H1 (cell line): Measurements from ENCODE around the gene AKR7A3. TPM values are rescaled to one million over a fixed set of nuclear protein-coding genes. Genes with fewer than 3 reads are reported as not detected.

Source experiments
- CTCF ChIA-PET: fragments of 300-600 bp; sonication (Branson Sonifier 250); formaldehyde crosslinking; loops from one replicate; lab custom pipeline; 2021; ENCODE audit not compliant: partially characterized antibody; lab: Charles Lee
- POLR2A ChIA-PET: fragments of 300-600 bp; sonication (Branson Sonifier 250); formaldehyde crosslinking; loops from one replicate; lab custom pipeline; 2021; ENCODE audit warnings: inconsistent platforms; ENCODE audit not compliant: partially characterized antibody; lab: Charles Lee
- DNase-seq, 2 experiments: peaks; one replicate each; pipeline versions ENCODE4 v3.0.0 to v3.0.0-alpha.2; 2010 to 2022; ENCODE audit warnings: low spot score in 2 of 2, low read depth in 1 of 2, mixed read lengths in 1 of 2
- FAIRE-seq: peaks from 2 replicates; lab custom pipeline; 2011; peaks lifted over from hg19 to GRCh38; lab: Jason Lieb, UNC
- H2AFZ ChIP-seq: 2 replicates; pipeline ENCODE4 v1.8.1; 2012; ENCODE audit warnings: low read length, inconsistent platforms
- H2AK5ac ChIP-seq: 2 replicates; pipeline ENCODE4 v1.6.1; 2013; ENCODE audit warnings: low read depth, low read length
- H2BK120ac ChIP-seq: replicated peaks from 2 replicates; pipeline ENCODE3; 2013; ENCODE audit warnings: low read depth, low read length, inconsistent platforms
- H2BK12ac ChIP-seq: 2 replicates; pipeline ENCODE4 v1.6.1; 2013; ENCODE audit warnings: low read depth, low read length
- H2BK15ac ChIP-seq: 2 replicates; pipeline ENCODE4 v1.6.1; 2013; ENCODE audit warnings: low read length
- H2BK20ac ChIP-seq: 2 replicates; pipeline ENCODE4 v1.6.1; 2013; ENCODE audit warnings: low read length
- H2BK5ac ChIP-seq: 2 replicates; pipeline ENCODE4 v1.6.1; 2013; ENCODE audit warnings: low read depth, low read length
- H3K14ac ChIP-seq: 2 replicates; pipeline ENCODE4 v1.6.1; 2013; ENCODE audit warnings: inconsistent platforms; ENCODE audit not compliant: insufficient read length
- H3K18ac ChIP-seq: 2 replicates; pipeline ENCODE4 v1.6.1; 2013; ENCODE audit warnings: low read length; ENCODE audit errors: extremely low read depth
- H3K23ac ChIP-seq: 2 replicates; pipeline ENCODE4 v1.6.1; 2013; ENCODE audit warnings: inconsistent platforms; ENCODE audit not compliant: insufficient read length
- H3K23me2 ChIP-seq: 2 replicates; pipeline ENCODE4 v1.6.1; 2013; ENCODE audit warnings: low read depth, low read length
- H3K27ac ChIP-seq: 2 replicates; pipeline ENCODE4 v1.6.1; 2011; ENCODE audit warnings: low read depth, low read length, inconsistent platforms
- H3K27me3 ChIP-seq, 4 experiments: replicated peaks in 1 of 4; 1 replicate in 1 of 4; 2 replicates in 3 of 4; pipeline versions ENCODE4 v1.6.1 to v1.8.1; 2011 to 2013; ENCODE audit warnings: low read length in 3 of 4, mild to moderate bottlenecking in 3 of 4, inconsistent platforms in 2 of 4, mixed read lengths in 2 of 4, moderate library complexity in 1 of 4; ENCODE audit not compliant: control insufficient read depth in 3 of 4, insufficient read depth in 3 of 4; ENCODE audit errors: extremely low read depth in 1 of 4
- H3K36me3 ChIP-seq, 4 experiments: 2 replicates each; pipeline versions ENCODE4 v1.6.1 to v1.8.1; 2011 to 2013; ENCODE audit warnings: mild to moderate bottlenecking in 4 of 4, low read length in 3 of 4, moderate library complexity in 2 of 4, control low read depth in 1 of 4, inconsistent platforms in 1 of 4; ENCODE audit not compliant: insufficient read depth in 4 of 4, control insufficient read depth in 2 of 4
- H3K4ac ChIP-seq: replicated peaks from 2 replicates; pipeline ENCODE3; 2013; ENCODE audit warnings: low read length, low read depth, mixed read lengths, inconsistent platforms; ENCODE audit not compliant: insufficient read length
- H3K4me1 ChIP-seq, 4 experiments: replicated peaks in 1 of 4; 1 replicate in 1 of 4; 2 replicates in 3 of 4; pipeline versions ENCODE4 v1.6.1 to v1.8.1; 2011 to 2013; ENCODE audit warnings: low read length in 3 of 4, inconsistent platforms in 2 of 4, mixed read lengths in 1 of 4; ENCODE audit not compliant: insufficient read depth in 4 of 4, control insufficient read depth in 3 of 4
- H3K4me2 ChIP-seq, 2 experiments: 2 replicates each; pipeline versions ENCODE4 v1.6.1 to v1.8.1; 2011 to 2013; ENCODE audit warnings: low read depth in 2 of 2, low read length in 2 of 2, control low read depth in 1 of 2, inconsistent platforms in 1 of 2, mild to moderate bottlenecking in 1 of 2; ENCODE audit not compliant: insufficient read depth in 1 of 2
- H3K4me3 ChIP-seq, 4 experiments: fragments of 200-600, 300-600 bp in 1 of 4; sonication (generic), shearing (Covaris generic), sonication (Bioruptor Twin) in 1 of 4; 2 replicates each; pipeline versions ENCODE4 v1.5.1 to v1.8.1; 2011 to 2016; ENCODE audit warnings: low read length in 4 of 4, low read depth in 3 of 4, control low read depth in 2 of 4, inconsistent platforms in 2 of 4, mild to moderate bottlenecking in 2 of 4, mixed read lengths in 1 of 4, moderate library complexity in 1 of 4; ENCODE audit not compliant: insufficient read depth in 2 of 4; ENCODE audit errors: extremely low read depth in 1 of 4
- H3K56ac ChIP-seq: replicated peaks from 2 replicates; pipeline ENCODE3; 2013; ENCODE audit warnings: low read depth, mild to moderate bottlenecking, mixed read lengths, low read length, inconsistent platforms; ENCODE audit not compliant: insufficient read length
- H3K79me1 ChIP-seq: 2 replicates; pipeline ENCODE4 v1.6.1; 2013; ENCODE audit warnings: low read depth, low read length, control low read depth
- H3K79me2 ChIP-seq, 2 experiments: 2 replicates each; pipeline versions ENCODE4 v1.6.1 to v1.8.1; 2012 to 2013; ENCODE audit warnings: low read length in 2 of 2, mild to moderate bottlenecking in 2 of 2, inconsistent platforms in 1 of 2; ENCODE audit not compliant: insufficient read depth in 2 of 2, control insufficient read depth in 1 of 2
- H3K9ac ChIP-seq, 4 experiments: replicated peaks in 1 of 4; 1 replicate in 1 of 4; 2 replicates in 3 of 4; pipeline versions ENCODE4 v1.6.1 to v1.8.1; 2011 to 2013; ENCODE audit warnings: low read depth in 3 of 4, low read length in 3 of 4, control low read depth in 2 of 4, mild to moderate bottlenecking in 2 of 4, moderate library complexity in 2 of 4, inconsistent platforms in 1 of 4; ENCODE audit errors: extremely low read depth in 1 of 4
- H3K9me3 ChIP-seq, 2 experiments: 2 replicates each; pipeline versions ENCODE4 v1.6.1 to v1.8.1; 2012 to 2013; ENCODE audit warnings: mild to moderate bottlenecking in 2 of 2, moderate library complexity in 2 of 2, control low read depth in 1 of 2, inconsistent platforms in 1 of 2, low read depth in 1 of 2, low read length in 1 of 2, mixed read lengths in 1 of 2; ENCODE audit not compliant: insufficient read depth in 2 of 2
- H4K20me1 ChIP-seq, 2 experiments: replicated peaks in 1 of 2; 2 replicates each; pipeline versions ENCODE3 to v1.8.1; 2011 to 2013; ENCODE audit warnings: inconsistent platforms in 2 of 2, low read length in 2 of 2, mild to moderate bottlenecking in 1 of 2; ENCODE audit not compliant: insufficient read depth in 2 of 2, control insufficient read depth in 1 of 2
- H4K5ac ChIP-seq: 2 replicates; pipeline ENCODE4 v1.6.1; 2013; ENCODE audit warnings: low read length, low read depth, mixed read lengths, inconsistent platforms; ENCODE audit not compliant: insufficient read length
- H4K8ac ChIP-seq: 2 replicates; pipeline ENCODE4 v1.8.0; 2013; ENCODE audit warnings: mild to moderate bottlenecking, moderate library complexity, low read length, inconsistent platforms; ENCODE audit not compliant: insufficient read depth; ENCODE audit errors: extremely low read depth
- H4K91ac ChIP-seq: replicated peaks from 2 replicates; pipeline ENCODE3; 2013; ENCODE audit warnings: low read length, mixed read lengths, inconsistent platforms; ENCODE audit not compliant: insufficient read length
- RFX5 ChIP-seq: IDR thresholded peaks from 2 replicates; pipeline ENCODE4 v1.6.1; 2011; ENCODE audit warnings: low read depth, low read length, improper control_type of control experiment, borderline replicate concordance
- SIN3A ChIP-seq, 2 experiments: IDR thresholded peaks in 1 of 2; conservative IDR thresholded peaks in 1 of 2; 2 replicates each; pipeline ENCODE4 v1.6.1; 2011 to 2012; ENCODE audit warnings: low read length in 2 of 2, improper control_type of control experiment in 1 of 2, low read depth in 1 of 2, mild to moderate bottlenecking in 1 of 2
- TBP ChIP-seq: IDR thresholded peaks from 2 replicates; pipeline ENCODE4 v1.6.1; 2011; ENCODE audit warnings: low read depth, low read length, improper control_type of control experiment
- WGBS, 2 experiments: shearing (Covaris generic) in 1 of 2; methylation state at CpG; one replicate each; pipeline versions ENCODE4 v1.1.6 to v1.1.7; 2013 to 2015; ENCODE audit warnings: low lambda C conversion rate in 2 of 2, mixed read lengths in 2 of 2, inconsistent platforms in 1 of 2, low coverage in 1 of 2, missing lambda C conversion rate in 1 of 2; ENCODE audit not compliant: insufficient replicate concordance in 2 of 2, insufficient coverage in 1 of 2, insufficient read length in 1 of 2; ENCODE audit errors: extremely low coverage in 1 of 2, missing lambda C conversion rate in 1 of 2; 5-methylcytosine and 5-hydroxymethylcytosine counted together
- polyA plus RNA-seq, 7 experiments: library from polyadenylated mRNA; depleted of rRNA in 3 of 7; stranded (reverse) in 5 of 7; unstranded in 2 of 7; fragments of >200 nt in 5 of 7; fragments of 200-250 nt in 2 of 7; gene quantifications; 1 replicate in 5 of 7; 2 replicates in 1 of 7; 4 replicates in 1 of 7; pipeline versions ENCODE4 v1.2.1 to v1.2.3, GENCODE V29; 2011 to 2013; ENCODE audit warnings: missing spikeins in 2 of 7, mixed read lengths in 2 of 7
- total RNA-seq: library from RNA; stranded (reverse); fragmentation: NEBNext Ultra II Directional; extraction: Animal tissue kit (Norgen Biotek cat#: 25700); gene quantifications from 2 replicates; pipeline ENCODE4 v1.2.1, GENCODE V29; 2021

Gene AKR7A3
- total and polyA plus RNA-seq, 2 of the 8 experiments (the other 6 are each of a cell fraction or from before 2014, with no cell fraction given), result 0.62 to 0.65 TPM

GRCh38 chr1:19310720-19311502 lies 22.3 kb upstream of the AKR7A3 start:
- WGBS, 2 experiments, result 62% methylated on average over 13 of the region's 13 CpGs; no CpG with 5 or more reads in 1 of the 2 experiments
- H3K9me3 ChIP-seq, result no peaks in the 10 kb centered on the region
- peak overlapping the region in 3 of 4 experiments; percentile 10 to 79 (median 62); a peak in 4 of 7 replicates for H3K9ac ChIP-seq
- FAIRE-seq (no peak), DNase-seq (no peak)
- no peak overlapping the region for H3K14ac ChIP-seq
- no peak overlapping the region for H4K91ac ChIP-seq
- no peak overlapping the region for H2BK20ac ChIP-seq
- no peak overlapping the region for H3K56ac ChIP-seq
- H2BK120ac ChIP-seq, result no peak overlapping the region
- peaks cover 6 to 10% of the 10 kb centered on the region in 2 experiments for H4K20me1 ChIP-seq
- H3K27ac ChIP-seq, result no peak overlapping the region
- peak overlapping the region; percentile 66 to 91 (median 79) for H3K4me3 ChIP-seq
- peaks cover 0 to 15% (median 4%) of the 10 kb centered on the region in 4 experiments; a peak in 6 of 8 replicates for H3K36me3 ChIP-seq
- H3K4ac ChIP-seq, result no peak overlapping the region
- H2AK5ac ChIP-seq, result no peak overlapping the region
- H3K23ac ChIP-seq, result peak overlapping the region; percentile 66
- H2BK12ac ChIP-seq, result no peak overlapping the region
- peaks cover 10% of the 10 kb centered on the region; the same call in 1 of the 2 replicates for H3K23me2 ChIP-seq
- peak overlapping the region; percentile 23; the same call in 1 of the 2 replicates for H4K8ac ChIP-seq
- no peak overlapping the region for H2BK5ac ChIP-seq
- H2AFZ ChIP-seq, result no peak overlapping the region
- no peak for TF ChIP-seq TBP
- TF ChIP-seq RFX5, result no peak
- TF ChIP-seq SIN3A (conservative IDR thresholded peaks at IDR 0.05 in 1 of 2, IDR thresholded peaks at IDR 0.05 in 1 of 2; ENCODE audit: low read depth in 1 of 2, low read length in 2 of 2), result 0 out of 4 replicates have a peak, but pooled peaks of 1 of the 2 experiments have one; percentile 6
- H3K79me1 ChIP-seq, result peaks cover 2% of the 10 kb centered on the region; the same call in 1 of the 2 replicates
- POLR2A ChIA-PET, result interaction anchor here (0.5 to 16.9 kb wide), 12 partner anchors 10 to 330 kb away, joined by 3 to 143 read pairs (median 3); partner anchors contain the start of genes AKR7A3, EMC1 and MRTO4
- H3K79me2 ChIP-seq, result peaks cover 0 to 2% of the 10 kb centered on the region in 2 experiments; a peak in 1 of 4 replicates
- H3K18ac ChIP-seq, result no peak overlapping the region
- CTCF ChIA-PET, result interaction anchor here (1.0 to 2.0 kb wide), 2 partner anchors 31 to 343 kb away, joined by 3 to 4 read pairs; no protein-coding TSS in a partner anchor
- H3K4me2 ChIP-seq, result peak overlapping the region; percentile 89 to 98
- H3K4me1 ChIP-seq, result peaks cover 0 to 14% (median 8%) of the 10 kb centered on the region in 4 experiments; a peak in 6 of 7 replicates
- H2BK15ac ChIP-seq, result no peak overlapping the region
- no peak overlapping the region for H4K5ac ChIP-seq
- peaks cover 0 to 4% (median 1%) of the 10 kb centered on the region in 4 experiments; a peak in 1 of 7 replicates for H3K27me3 ChIP-seq
